ENCODE measurements around the gene RILPL1. TPM values are rescaled to one million over a fixed set of nuclear protein-coding genes. Genes with fewer than 3 reads are reported as not detected.
A peak's percentile ranks its signal among the peaks of the same experiment; 100 is the strongest.

The RILPL1 gene
- total and polyA plus RNA-seq, 9 of the 15 experiments (the other 6 are each of a cell fraction or from before 2014, with no cell fraction given): 0.25 to 10.6 (median 8.6) TPM

- TF ChIP-seq ZNF407 (IDR thresholded peaks at IDR 0.05; ENCODE audit: low read depth): no peak
- TF ChIP-seq TARDBP (IDR thresholded peaks at IDR 0.05): no peak
- no peak for TF ChIP-seq ZNF318 (IDR thresholded peaks at IDR 0.05; ENCODE audit: borderline replicate concordance in 1 of 2, low read depth in 1 of 2)
- no peak for TF ChIP-seq GTF2A2 (tag; IDR thresholded peaks at IDR 0.05)
- TF ChIP-seq SRSF7 (optimal IDR thresholded peaks at IDR 0.05; ENCODE audit: low read depth, low read length): no peak
- TF ChIP-seq ZNF408 (CRISPR knock-in tag; IDR thresholded peaks at IDR 0.05; ENCODE audit: low read depth): no peak
- no peak for TF ChIP-seq TAF15 (IDR thresholded peaks at IDR 0.05; ENCODE audit: low read depth, low read length)
- no peak for TF ChIP-seq ID3 (CRISPR knock-in tag; IDR thresholded peaks at IDR 0.05)
- TF ChIP-seq ID3 (tag; IDR thresholded peaks at IDR 0.05): peak; percentile 96
- TF ChIP-seq SRSF3 (IDR thresholded peaks at IDR 0.05; ENCODE audit: insufficient read depth, low read length): no peak; the same call in 1 of the 2 replicates
These were observed 75.3 kb downstream of the RILPL1 start, which contains the start of gene SNRNP35 (continued) for GRCh38 chr12:123457980-123458779.

All from K562 (cell line).